Left lobe of liver (tissue), 2 donors: Measurements from ENCODE around the gene AP2B1. TPM values are rescaled to one million over a fixed set of nuclear protein-coding genes. Genes with fewer than 3 reads are reported as not detected.

Experiments used
- ATAC-seq: fragments of 200-7000 bp; cut with Tn5 transposase; one replicate; pipeline ENCODE4 v1.9.1; 2020; ENCODE audit warnings: mild to moderate bottlenecking, moderate library complexity
- DNase-seq: peaks from one replicate; pipeline ENCODE4 v3.0.0-alpha.2; 2020; ENCODE audit warnings: low spot score
- total RNA-seq: library from RNA; stranded (reverse); gene quantifications from one replicate; pipeline ENCODE4 v1.2.1, GENCODE V29; 2021
- donor health status: DM: no; HTN: no; CAD: no; lungs with moderate emphysema.
- donor health status: DM: no; HTN: yes; CAD: no.

AP2B1 gene
- total RNA-seq, 1 donor from 2014 or later = 39.6 TPM

GRCh38 chr17:35766489-35766877 lies 179.4 kb downstream of the AP2B1 start:
- DNase-seq (no peak), ATAC-seq (no peak)

- peak; percentile 60 for ATAC-seq
- no peak for DNase-seq
These were observed 179.9 kb downstream of the AP2B1 start for GRCh38 chr17:35766903-35767510.

GRCh38 chr17:35768797-35769196 lies 181.7 kb downstream of the AP2B1 start:
- ATAC-seq (no peak), DNase-seq (no peak)

GRCh38 chr17:35769895-35770486 lies 182.9 kb downstream of the AP2B1 start:
- ATAC-seq = no peak
- DNase-seq = no peak

GRCh38 chr17:35773129-35773528 lies 186.0 kb downstream of the AP2B1 start:
- ATAC-seq (no peak), DNase-seq (no peak)

GRCh38 chr17:35773679-35774425 lies 186.7 kb downstream of the AP2B1 start:
- DNase-seq = no peak
- ATAC-seq = no peak

- DNase-seq = no peak
- peak; percentile 41 for ATAC-seq
These were observed 187.4 kb downstream of the AP2B1 start for GRCh38 chr17:35774499-35774898.

GRCh38 chr17:35775039-35775438 lies 187.9 kb downstream of the AP2B1 start:
- ATAC-seq (no peak), DNase-seq (no peak)

GRCh38 chr17:35775583-35775982 lies 188.5 kb downstream of the AP2B1 start:
- no peak for DNase-seq
- ATAC-seq = no peak

Other genes starting within 250 kb of the AP2B1 start
- 2.7 TPM for gene SLFN11, start 213.7 kb upstream of the AP2B1 start, total RNA-seq
- 0.73 TPM for gene SLFN12, start 154.8 kb upstream of the AP2B1 start, total RNA-seq
- gene SLFN13, start 138.6 kb upstream of the AP2B1 start, total RNA-seq = 1.6 TPM
- gene SLFN12L, start 49.6 kb upstream of the AP2B1 start, total RNA-seq = 0.30 TPM
- gene SLFN14, start 26.5 kb upstream of the AP2B1 start, total RNA-seq = 0.05 TPM
- 5.3 TPM for gene PEX12, start 8.8 kb upstream of the AP2B1 start, total RNA-seq
- 2.3 TPM for gene RASL10B, start 144.3 kb downstream of the AP2B1 start, total RNA-seq
- gene GAS2L2, start 165.9 kb downstream of the AP2B1 start, total RNA-seq = not detected
- not detected for gene C17orf50, start 173.6 kb downstream of the AP2B1 start, total RNA-seq
- 0.45 TPM for gene MMP28, start 208.3 kb downstream of the AP2B1 start, total RNA-seq
- 63.1 TPM for gene TAF15, start 222.2 kb downstream of the AP2B1 start, total RNA-seq